Measurements from ENCODE around the gene ATG14. TPM values are rescaled to one million over a fixed set of nuclear protein-coding genes. Genes with fewer than 3 reads are reported as not detected.

Gene ATG14
- total and polyA plus RNA-seq, 2 experiments from 2014 or later, result 7.3 to 15.2 TPM

DNA sequence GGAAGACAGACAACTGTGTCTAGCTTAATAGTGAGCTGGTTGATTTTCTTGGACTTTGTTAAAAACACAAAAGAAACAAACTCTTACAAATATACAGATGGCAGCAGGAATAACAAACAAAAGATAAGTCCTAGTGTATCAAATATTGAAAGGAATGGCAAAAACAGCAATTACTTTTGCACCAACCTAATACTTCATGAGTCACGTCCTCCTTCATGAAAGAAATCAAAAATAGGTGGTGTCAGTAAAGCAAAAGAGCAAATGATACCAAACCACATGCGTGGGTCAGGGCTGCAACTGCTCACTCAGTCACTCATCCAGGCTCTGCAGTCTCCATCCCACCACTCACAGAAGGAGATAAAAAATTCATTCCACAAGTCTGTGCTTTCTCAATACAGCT is 11.8 kb downstream of the ATG14 start:
- Mint-ChIP-seq H3K4me1 (no peaks in the 10 kb centered on the region), H3K27me3 (ENCODE audit: insufficient read depth, low read depth, poor library complexity) (no peaks in the 10 kb centered on the region), H3K27ac (no peak overlapping the region), H3K36me3 (ENCODE audit: low read depth) (peaks cover 5% of the 10 kb centered on the region; the same call in 1 of the 3 replicates), H3K4me3 (no peak overlapping the region), H3K9me3 (no peaks in the 10 kb centered on the region)
- no peaks in the 10 kb centered on the region for H3K4me1 ChIP-seq (ENCODE audit: insufficient read depth)
- ATAC-seq, result no peak
- H3K4me2 ChIP-seq, result no peak overlapping the region
- no peaks in the 10 kb centered on the region for H3K9me2 ChIP-seq (ENCODE audit: insufficient read depth)
- H2AFZ ChIP-seq, result no peak overlapping the region
- H3K27me3 ChIP-seq (ENCODE audit: insufficient read depth), result no peaks in the 10 kb centered on the region
- no peak overlapping the region for H3K27ac ChIP-seq (ENCODE audit: low read depth)
- H3K36me3 ChIP-seq (ENCODE audit: insufficient read depth), result no peaks in the 10 kb centered on the region
- H3K4me3 ChIP-seq, result no peak overlapping the region
- DNase-seq (ENCODE audit: low spot score), result no peak
- no peaks in the 10 kb centered on the region for H3F3A ChIP-seq (replicated peaks; ENCODE audit: low read depth)
- TF ChIP-seq CREB1 (CRISPR knock-in tag; IDR thresholded peaks at IDR 0.05; ENCODE audit: low read depth) (no peak), NANOG (IDR thresholded peaks at IDR 0.05; ENCODE audit: borderline replicate concordance) (no peak), EZH2phosphoT487 (IDR thresholded peaks at IDR 0.05; ENCODE audit: unreplicated experiment) (no peak), POLR2AphosphoS5 (IDR thresholded peaks at IDR 0.05; ENCODE audit: low read depth) (no peak), ZNF331 (CRISPR knock-in tag; IDR thresholded peaks at IDR 0.05; ENCODE audit: low read depth) (no peak), EZH2 (IDR thresholded peaks at IDR 0.05; ENCODE audit: low read depth, unreplicated experiment) (no peak), ZNF114 (CRISPR knock-in tag; IDR thresholded peaks at IDR 0.05) (no peak), JUNB (IDR thresholded peaks at IDR 0.05; ENCODE audit: unreplicated experiment) (no peak), STAT1 (IDR thresholded peaks at IDR 0.05; ENCODE audit: unreplicated experiment) (no peak)
- TF ChIP-seq, protein P1, sequence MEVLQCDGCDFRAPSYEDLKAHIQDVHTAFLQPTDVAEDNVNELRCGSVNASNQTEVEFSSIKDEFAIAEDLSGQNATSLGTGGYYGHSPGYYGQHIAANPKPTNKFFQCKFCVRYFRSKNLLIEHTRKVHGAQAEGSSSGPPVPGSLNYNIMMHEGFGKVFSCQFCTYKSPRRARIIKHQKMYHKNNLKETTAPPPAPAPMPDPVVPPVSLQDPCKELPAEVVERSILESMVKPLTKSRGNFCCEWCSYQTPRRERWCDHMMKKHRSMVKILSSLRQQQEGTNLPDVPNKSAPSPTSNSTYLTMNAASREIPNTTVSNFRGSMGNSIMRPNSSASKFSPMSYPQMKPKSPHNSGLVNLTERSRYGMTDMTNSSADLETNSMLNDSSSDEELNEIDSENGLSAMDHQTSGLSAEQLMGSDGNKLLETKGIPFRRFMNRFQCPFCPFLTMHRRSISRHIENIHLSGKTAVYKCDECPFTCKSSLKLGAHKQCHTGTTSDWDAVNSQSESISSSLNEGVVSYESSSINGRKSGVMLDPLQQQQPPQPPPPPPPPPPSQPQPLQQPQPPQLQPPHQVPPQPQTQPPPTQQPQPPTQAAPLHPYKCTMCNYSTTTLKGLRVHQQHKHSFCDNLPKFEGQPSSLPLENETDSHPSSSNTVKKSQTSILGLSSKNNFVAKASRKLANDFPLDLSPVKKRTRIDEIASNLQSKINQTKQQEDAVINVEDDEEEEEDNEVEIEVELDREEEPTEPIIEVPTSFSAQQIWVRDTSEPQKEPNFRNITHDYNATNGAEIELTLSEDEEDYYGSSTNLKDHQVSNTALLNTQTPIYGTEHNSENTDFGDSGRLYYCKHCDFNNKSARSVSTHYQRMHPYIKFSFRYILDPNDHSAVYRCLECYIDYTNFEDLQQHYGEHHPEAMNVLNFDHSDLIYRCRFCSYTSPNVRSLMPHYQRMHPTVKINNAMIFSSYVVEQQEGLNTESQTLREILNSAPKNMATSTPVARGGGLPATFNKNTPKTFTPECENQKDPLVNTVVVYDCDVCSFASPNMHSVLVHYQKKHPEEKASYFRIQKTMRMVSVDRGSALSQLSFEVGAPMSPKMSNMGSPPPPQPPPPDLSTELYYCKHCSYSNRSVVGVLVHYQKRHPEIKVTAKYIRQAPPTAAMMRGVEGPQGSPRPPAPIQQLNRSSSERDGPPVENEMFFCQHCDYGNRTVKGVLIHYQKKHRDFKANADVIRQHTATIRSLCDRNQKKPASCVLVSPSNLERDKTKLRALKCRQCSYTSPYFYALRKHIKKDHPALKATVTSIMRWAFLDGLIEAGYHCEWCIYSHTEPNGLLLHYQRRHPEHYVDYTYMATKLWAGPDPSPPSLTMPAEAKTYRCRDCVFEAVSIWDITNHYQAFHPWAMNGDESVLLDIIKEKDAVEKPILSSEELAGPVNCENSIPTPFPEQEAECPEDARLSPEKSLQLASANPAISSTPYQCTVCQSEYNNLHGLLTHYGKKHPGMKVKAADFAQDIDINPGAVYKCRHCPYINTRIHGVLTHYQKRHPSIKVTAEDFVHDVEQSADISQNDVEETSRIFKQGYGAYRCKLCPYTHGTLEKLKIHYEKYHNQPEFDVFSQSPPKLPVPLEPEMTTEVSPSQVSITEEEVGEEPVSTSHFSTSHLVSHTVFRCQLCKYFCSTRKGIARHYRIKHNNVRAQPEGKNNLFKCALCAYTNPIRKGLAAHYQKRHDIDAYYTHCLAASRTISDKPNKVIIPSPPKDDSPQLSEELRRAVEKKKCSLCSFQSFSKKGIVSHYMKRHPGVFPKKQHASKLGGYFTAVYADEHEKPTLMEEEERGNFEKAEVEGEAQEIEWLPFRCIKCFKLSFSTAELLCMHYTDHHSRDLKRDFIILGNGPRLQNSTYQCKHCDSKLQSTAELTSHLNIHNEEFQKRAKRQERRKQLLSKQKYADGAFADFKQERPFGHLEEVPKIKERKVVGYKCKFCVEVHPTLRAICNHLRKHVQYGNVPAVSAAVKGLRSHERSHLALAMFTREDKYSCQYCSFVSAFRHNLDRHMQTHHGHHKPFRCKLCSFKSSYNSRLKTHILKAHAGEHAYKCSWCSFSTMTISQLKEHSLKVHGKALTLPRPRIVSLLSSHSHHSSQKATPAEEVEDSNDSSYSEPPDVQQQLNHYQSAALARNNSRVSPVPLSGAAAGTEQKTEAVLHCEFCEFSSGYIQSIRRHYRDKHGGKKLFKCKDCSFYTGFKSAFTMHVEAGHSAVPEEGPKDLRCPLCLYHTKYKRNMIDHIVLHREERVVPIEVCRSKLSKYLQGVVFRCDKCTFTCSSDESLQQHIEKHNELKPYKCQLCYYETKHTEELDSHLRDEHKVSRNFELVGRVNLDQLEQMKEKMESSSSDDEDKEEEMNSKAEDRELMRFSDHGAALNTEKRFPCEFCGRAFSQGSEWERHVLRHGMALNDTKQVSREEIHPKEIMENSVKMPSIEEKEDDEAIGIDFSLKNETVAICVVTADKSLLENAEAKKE (CRISPR knock-in tag; IDR thresholded peaks at IDR 0.05), result no peak
- TF ChIP-seq, protein P2, sequence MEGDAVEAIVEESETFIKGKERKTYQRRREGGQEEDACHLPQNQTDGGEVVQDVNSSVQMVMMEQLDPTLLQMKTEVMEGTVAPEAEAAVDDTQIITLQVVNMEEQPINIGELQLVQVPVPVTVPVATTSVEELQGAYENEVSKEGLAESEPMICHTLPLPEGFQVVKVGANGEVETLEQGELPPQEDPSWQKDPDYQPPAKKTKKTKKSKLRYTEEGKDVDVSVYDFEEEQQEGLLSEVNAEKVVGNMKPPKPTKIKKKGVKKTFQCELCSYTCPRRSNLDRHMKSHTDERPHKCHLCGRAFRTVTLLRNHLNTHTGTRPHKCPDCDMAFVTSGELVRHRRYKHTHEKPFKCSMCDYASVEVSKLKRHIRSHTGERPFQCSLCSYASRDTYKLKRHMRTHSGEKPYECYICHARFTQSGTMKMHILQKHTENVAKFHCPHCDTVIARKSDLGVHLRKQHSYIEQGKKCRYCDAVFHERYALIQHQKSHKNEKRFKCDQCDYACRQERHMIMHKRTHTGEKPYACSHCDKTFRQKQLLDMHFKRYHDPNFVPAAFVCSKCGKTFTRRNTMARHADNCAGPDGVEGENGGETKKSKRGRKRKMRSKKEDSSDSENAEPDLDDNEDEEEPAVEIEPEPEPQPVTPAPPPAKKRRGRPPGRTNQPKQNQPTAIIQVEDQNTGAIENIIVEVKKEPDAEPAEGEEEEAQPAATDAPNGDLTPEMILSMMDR (conservative IDR thresholded peaks at IDR 0.05; ENCODE audit: low read depth in 2 of 2), result no peak
- TF ChIP-seq, protein P3, sequence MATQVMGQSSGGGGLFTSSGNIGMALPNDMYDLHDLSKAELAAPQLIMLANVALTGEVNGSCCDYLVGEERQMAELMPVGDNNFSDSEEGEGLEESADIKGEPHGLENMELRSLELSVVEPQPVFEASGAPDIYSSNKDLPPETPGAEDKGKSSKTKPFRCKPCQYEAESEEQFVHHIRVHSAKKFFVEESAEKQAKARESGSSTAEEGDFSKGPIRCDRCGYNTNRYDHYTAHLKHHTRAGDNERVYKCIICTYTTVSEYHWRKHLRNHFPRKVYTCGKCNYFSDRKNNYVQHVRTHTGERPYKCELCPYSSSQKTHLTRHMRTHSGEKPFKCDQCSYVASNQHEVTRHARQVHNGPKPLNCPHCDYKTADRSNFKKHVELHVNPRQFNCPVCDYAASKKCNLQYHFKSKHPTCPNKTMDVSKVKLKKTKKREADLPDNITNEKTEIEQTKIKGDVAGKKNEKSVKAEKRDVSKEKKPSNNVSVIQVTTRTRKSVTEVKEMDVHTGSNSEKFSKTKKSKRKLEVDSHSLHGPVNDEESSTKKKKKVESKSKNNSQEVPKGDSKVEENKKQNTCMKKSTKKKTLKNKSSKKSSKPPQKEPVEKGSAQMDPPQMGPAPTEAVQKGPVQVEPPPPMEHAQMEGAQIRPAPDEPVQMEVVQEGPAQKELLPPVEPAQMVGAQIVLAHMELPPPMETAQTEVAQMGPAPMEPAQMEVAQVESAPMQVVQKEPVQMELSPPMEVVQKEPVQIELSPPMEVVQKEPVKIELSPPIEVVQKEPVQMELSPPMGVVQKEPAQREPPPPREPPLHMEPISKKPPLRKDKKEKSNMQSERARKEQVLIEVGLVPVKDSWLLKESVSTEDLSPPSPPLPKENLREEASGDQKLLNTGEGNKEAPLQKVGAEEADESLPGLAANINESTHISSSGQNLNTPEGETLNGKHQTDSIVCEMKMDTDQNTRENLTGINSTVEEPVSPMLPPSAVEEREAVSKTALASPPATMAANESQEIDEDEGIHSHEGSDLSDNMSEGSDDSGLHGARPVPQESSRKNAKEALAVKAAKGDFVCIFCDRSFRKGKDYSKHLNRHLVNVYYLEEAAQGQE (IDR thresholded peaks at IDR 0.05; ENCODE audit: unreplicated experiment), result no peak
- TF ChIP-seq, protein P4, sequence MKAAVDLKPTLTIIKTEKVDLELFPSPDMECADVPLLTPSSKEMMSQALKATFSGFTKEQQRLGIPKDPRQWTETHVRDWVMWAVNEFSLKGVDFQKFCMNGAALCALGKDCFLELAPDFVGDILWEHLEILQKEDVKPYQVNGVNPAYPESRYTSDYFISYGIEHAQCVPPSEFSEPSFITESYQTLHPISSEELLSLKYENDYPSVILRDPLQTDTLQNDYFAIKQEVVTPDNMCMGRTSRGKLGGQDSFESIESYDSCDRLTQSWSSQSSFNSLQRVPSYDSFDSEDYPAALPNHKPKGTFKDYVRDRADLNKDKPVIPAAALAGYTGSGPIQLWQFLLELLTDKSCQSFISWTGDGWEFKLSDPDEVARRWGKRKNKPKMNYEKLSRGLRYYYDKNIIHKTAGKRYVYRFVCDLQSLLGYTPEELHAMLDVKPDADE (IDR thresholded peaks at IDR 0.05), result no peak
- H4K20me1 ChIP-seq (replicated peaks; ENCODE audit: insufficient read depth), result peaks cover 3% of the 10 kb centered on the region
- peaks cover 65% of the 10 kb centered on the region for H3K79me2 ChIP-seq (replicated peaks; ENCODE audit: insufficient read depth)

Data from GM23338 (cell line).